ENCODE data around the gene TCP1.

The TCP1 gene

GRCh38 chr6:159790149-159790955 is 950 bp upstream of the TCP1 start, which contains the start of gene MRPL18:
TSS of gene MRPL18 (plus strand) at chr6:159790467. CDS start at chr6:159790588, 121 bp downstream.
- H3K4me1 ChIP-seq (ENCODE audit: control insufficient read depth, insufficient read depth, low read length), result peaks cover 24% of the 10 kb centered on the region
- H3K27ac ChIP-seq (ENCODE audit: low read depth, low read length), result peak within 1 kb of the TSS; percentile 98
- H3K4me3 ChIP-seq (ENCODE audit: low read length), result peak within 1 kb of the TSS; percentile 99
- peaks cover 3% of the 10 kb centered on the region for H3K36me3 ChIP-seq (ENCODE audit: control insufficient read depth, insufficient read depth, low read length)
- no peaks in the 10 kb centered on the region for H3K27me3 ChIP-seq (ENCODE audit: control insufficient read depth, insufficient read depth, low read length)
- H3K9ac ChIP-seq (ENCODE audit: low read length), result peak within 1 kb of the TSS; percentile 95

GRCh38 chr6:159788753-159789376 is 537 bp downstream of the TCP1 start:
- Histone ChIP-seq H3K9ac (ENCODE audit: low read length) (peak overlapping the region; percentile 95), H3K4me1 (ENCODE audit: control insufficient read depth, insufficient read depth, low read length) (peaks cover 24% of the 10 kb centered on the region), H3K36me3 (ENCODE audit: control insufficient read depth, insufficient read depth, low read length) (peaks cover 13% of the 10 kb centered on the region), H3K4me3 (ENCODE audit: low read length) (peak overlapping the region; percentile 99), H3K27me3 (ENCODE audit: control insufficient read depth, insufficient read depth, low read length) (no peaks in the 10 kb centered on the region), H3K27ac (ENCODE audit: low read depth, low read length) (peak overlapping the region; percentile 94)

GRCh38 chr6:159788276-159788675 is 1.1 kb downstream of the TCP1 start:
- H3K36me3 ChIP-seq (ENCODE audit: control insufficient read depth, insufficient read depth, low read length), result peaks cover 16% of the 10 kb centered on the region
- peaks cover 24% of the 10 kb centered on the region for H3K4me1 ChIP-seq (ENCODE audit: control insufficient read depth, insufficient read depth, low read length)
- no peaks in the 10 kb centered on the region for H3K27me3 ChIP-seq (ENCODE audit: control insufficient read depth, insufficient read depth, low read length)
- peak overlapping the region; percentile 99 for H3K4me3 ChIP-seq (ENCODE audit: low read length)
- H3K9ac ChIP-seq (ENCODE audit: low read length), result peak overlapping the region; percentile 95
- H3K27ac ChIP-seq (ENCODE audit: low read depth, low read length), result peak overlapping the region; percentile 94

GRCh38 chr6:159778542-159779103 is 10.8 kb downstream of the TCP1 start:
- Histone ChIP-seq H3K4me1 (ENCODE audit: control insufficient read depth, insufficient read depth, low read length) (no peaks in the 10 kb centered on the region), H3K36me3 (ENCODE audit: control insufficient read depth, insufficient read depth, low read length) (peaks cover 16% of the 10 kb centered on the region), H3K9ac (ENCODE audit: low read length) (no peak overlapping the region), H3K4me3 (ENCODE audit: low read length) (no peak overlapping the region), H3K27me3 (ENCODE audit: control insufficient read depth, insufficient read depth, low read length) (no peaks in the 10 kb centered on the region), H3K27ac (ENCODE audit: low read depth, low read length) (no peak overlapping the region)

- Histone ChIP-seq H3K9ac (ENCODE audit: low read length) (no peak overlapping the region), H3K36me3 (ENCODE audit: control insufficient read depth, insufficient read depth, low read length) (peaks cover 14% of the 10 kb centered on the region), H3K4me3 (ENCODE audit: low read length) (no peak overlapping the region), H3K27me3 (ENCODE audit: control insufficient read depth, insufficient read depth, low read length) (no peaks in the 10 kb centered on the region), H3K4me1 (ENCODE audit: control insufficient read depth, insufficient read depth, low read length) (no peaks in the 10 kb centered on the region), H3K27ac (ENCODE audit: low read depth, low read length) (no peak overlapping the region)
These were observed 11.3 kb downstream of the TCP1 start for GRCh38 chr6:159778131-159778530.

GRCh38 chr6:159777240-159777904 is 12.0 kb downstream of the TCP1 start:
- H3K27ac ChIP-seq (ENCODE audit: low read depth, low read length), result no peak overlapping the region
- no peak overlapping the region for H3K4me3 ChIP-seq (ENCODE audit: low read length)
- H3K4me1 ChIP-seq (ENCODE audit: control insufficient read depth, insufficient read depth, low read length), result no peaks in the 10 kb centered on the region
- H3K9ac ChIP-seq (ENCODE audit: low read length), result no peak overlapping the region
- H3K36me3 ChIP-seq (ENCODE audit: control insufficient read depth, insufficient read depth, low read length), result peaks cover 14% of the 10 kb centered on the region
- no peaks in the 10 kb centered on the region for H3K27me3 ChIP-seq (ENCODE audit: control insufficient read depth, insufficient read depth, low read length)

GRCh38 chr6:159772196-159772595 is 17.2 kb downstream of the TCP1 start:
- Histone ChIP-seq H3K27ac (ENCODE audit: low read depth, low read length) (no peak overlapping the region), H3K4me1 (ENCODE audit: control insufficient read depth, insufficient read depth, low read length) (no peaks in the 10 kb centered on the region), H3K4me3 (ENCODE audit: low read length) (no peak overlapping the region), H3K27me3 (ENCODE audit: control insufficient read depth, insufficient read depth, low read length) (no peaks in the 10 kb centered on the region), H3K36me3 (ENCODE audit: control insufficient read depth, insufficient read depth, low read length) (peaks cover 10% of the 10 kb centered on the region), H3K9ac (ENCODE audit: low read length) (no peak overlapping the region)

- H3K27me3 ChIP-seq (ENCODE audit: control insufficient read depth, insufficient read depth, low read length), result no peaks in the 10 kb centered on the region
- H3K9ac ChIP-seq (ENCODE audit: low read length), result no peak overlapping the region
- H3K36me3 ChIP-seq (ENCODE audit: control insufficient read depth, insufficient read depth, low read length), result peaks cover 10% of the 10 kb centered on the region
- no peak overlapping the region for H3K27ac ChIP-seq (ENCODE audit: low read depth, low read length)
- no peak overlapping the region for H3K4me3 ChIP-seq (ENCODE audit: low read length)
- no peaks in the 10 kb centered on the region for H3K4me1 ChIP-seq (ENCODE audit: control insufficient read depth, insufficient read depth, low read length)
These were observed 19.9 kb downstream of the TCP1 start for GRCh38 chr6:159769470-159769869.

- H3K4me1 ChIP-seq (ENCODE audit: control insufficient read depth, insufficient read depth, low read length), result no peaks in the 10 kb centered on the region
- no peak overlapping the region for H3K9ac ChIP-seq (ENCODE audit: low read length)
- H3K36me3 ChIP-seq (ENCODE audit: control insufficient read depth, insufficient read depth, low read length), result peaks cover 10% of the 10 kb centered on the region
- H3K4me3 ChIP-seq (ENCODE audit: low read length), result no peak overlapping the region
- no peak overlapping the region for H3K27ac ChIP-seq (ENCODE audit: low read depth, low read length)
- no peaks in the 10 kb centered on the region for H3K27me3 ChIP-seq (ENCODE audit: control insufficient read depth, insufficient read depth, low read length)
These were observed 22.5 kb downstream of the TCP1 start for GRCh38 chr6:159766906-159767305.

- peak overlapping the region; percentile 98 for H3K4me3 ChIP-seq (ENCODE audit: low read length)
- H3K27me3 ChIP-seq (ENCODE audit: control insufficient read depth, insufficient read depth, low read length), result no peaks in the 10 kb centered on the region
- H3K27ac ChIP-seq (ENCODE audit: low read depth, low read length), result peak overlapping the region; percentile 99
- peaks cover 8% of the 10 kb centered on the region for H3K36me3 ChIP-seq (ENCODE audit: control insufficient read depth, insufficient read depth, low read length)
- H3K4me1 ChIP-seq (ENCODE audit: control insufficient read depth, insufficient read depth, low read length), result peaks cover 3% of the 10 kb centered on the region
- H3K9ac ChIP-seq (ENCODE audit: low read length), result peak overlapping the region; percentile 20
These were observed 26.6 kb downstream of the TCP1 start for GRCh38 chr6:159762681-159763293.

- Histone ChIP-seq H3K9ac (ENCODE audit: low read length) (peak within 1 kb of the TSS; percentile 96), H3K27ac (ENCODE audit: low read depth, low read length) (peak within 1 kb of the TSS; percentile 99), H3K4me1 (ENCODE audit: control insufficient read depth, insufficient read depth, low read length) (peaks cover 3% of the 10 kb centered on the region), H3K4me3 (ENCODE audit: low read length) (peak within 1 kb of the TSS; percentile 98), H3K36me3 (ENCODE audit: control insufficient read depth, insufficient read depth, low read length) (peaks cover 3% of the 10 kb centered on the region), H3K27me3 (ENCODE audit: control insufficient read depth, insufficient read depth, low read length) (no peaks in the 10 kb centered on the region)
These were observed 27.3 kb downstream of the TCP1 start, which contains the start of gene ACAT2 for GRCh38 chr6:159761873-159762680. TSS of gene ACAT2 (plus strand) at chr6:159762045. CDS start at chr6:159762088, 43 bp downstream.
